GM19099 (cell line): ENCODE data around the gene AMDHD2.

Source experiments
- POLR2A ChIP-seq: IDR thresholded peaks from 3 replicates; pipeline ENCODE4 v1.6.1; 2011; ENCODE audit warnings: low read depth; ENCODE audit not compliant: insufficient read length; ENCODE audit errors: extremely low read depth

The AMDHD2 gene

GRCh38 chr16:2518823-2519710, 1.1 kb upstream of the AMDHD2 start:
- no peak for TF ChIP-seq POLR2A

- no peak for TF ChIP-seq POLR2A
Measured at GRCh38 chr16:2519711-2520080, 475 bp upstream of the AMDHD2 start.

DNA sequence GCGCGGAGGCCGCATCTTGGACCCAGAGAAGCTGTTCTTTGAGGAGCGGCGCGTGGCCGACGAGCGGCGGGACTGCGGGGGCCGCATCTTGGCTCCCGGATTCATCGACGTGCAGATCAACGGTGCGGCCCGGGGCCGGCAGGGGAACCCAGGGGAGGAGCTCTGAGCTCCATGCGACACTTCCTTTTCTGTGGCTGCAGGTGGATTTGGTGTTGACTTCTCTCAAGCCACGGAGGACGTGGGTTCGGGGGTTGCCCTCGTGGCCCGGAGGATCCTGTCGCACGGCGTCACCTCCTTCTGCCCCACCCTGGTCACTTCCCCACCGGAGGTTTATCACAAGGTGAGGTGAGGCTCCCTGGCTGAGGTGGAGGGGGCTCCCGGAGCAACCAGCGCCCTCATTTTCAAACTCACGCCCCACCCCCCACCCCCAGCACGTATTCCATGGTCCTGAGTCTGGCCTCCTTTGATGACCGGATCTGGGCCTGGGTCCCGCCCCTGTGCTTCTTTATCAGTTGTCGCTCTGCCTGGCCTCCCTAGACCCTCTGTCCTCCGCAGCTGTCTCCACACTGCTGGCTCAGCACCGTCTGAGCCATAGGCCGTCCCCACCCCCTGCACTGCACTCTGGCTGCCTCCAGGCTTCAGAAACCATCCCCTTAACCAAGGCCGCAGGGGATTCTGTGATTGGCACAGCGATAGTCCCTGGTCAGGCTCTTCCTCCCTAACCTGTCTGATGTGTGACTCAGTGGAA, 787 bp downstream of the AMDHD2 start:
- TF ChIP-seq POLR2A: no peak

DNA sequence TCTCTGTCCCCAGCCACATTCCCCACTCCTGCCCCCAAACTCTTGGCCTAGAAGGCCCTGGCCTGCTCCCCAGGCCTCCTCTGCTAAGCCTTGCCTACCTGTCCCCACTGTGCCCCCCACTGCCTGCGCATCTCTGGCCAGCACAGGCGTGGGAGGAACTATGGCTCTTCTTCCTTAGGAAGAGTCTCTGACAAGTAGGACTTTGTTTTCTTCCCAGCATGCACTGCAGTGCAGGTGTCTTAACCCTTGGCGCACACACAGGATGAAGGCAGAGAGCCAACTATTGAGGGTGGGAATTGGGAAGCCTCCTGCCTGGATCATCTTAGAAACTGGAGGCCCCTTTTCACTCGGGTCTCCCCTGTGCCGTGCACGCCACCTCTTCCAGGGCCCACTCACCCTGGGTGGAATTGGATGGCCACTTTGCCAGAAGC, 3.6 kb downstream of the AMDHD2 start:
- no peak for TF ChIP-seq POLR2A

DNA sequence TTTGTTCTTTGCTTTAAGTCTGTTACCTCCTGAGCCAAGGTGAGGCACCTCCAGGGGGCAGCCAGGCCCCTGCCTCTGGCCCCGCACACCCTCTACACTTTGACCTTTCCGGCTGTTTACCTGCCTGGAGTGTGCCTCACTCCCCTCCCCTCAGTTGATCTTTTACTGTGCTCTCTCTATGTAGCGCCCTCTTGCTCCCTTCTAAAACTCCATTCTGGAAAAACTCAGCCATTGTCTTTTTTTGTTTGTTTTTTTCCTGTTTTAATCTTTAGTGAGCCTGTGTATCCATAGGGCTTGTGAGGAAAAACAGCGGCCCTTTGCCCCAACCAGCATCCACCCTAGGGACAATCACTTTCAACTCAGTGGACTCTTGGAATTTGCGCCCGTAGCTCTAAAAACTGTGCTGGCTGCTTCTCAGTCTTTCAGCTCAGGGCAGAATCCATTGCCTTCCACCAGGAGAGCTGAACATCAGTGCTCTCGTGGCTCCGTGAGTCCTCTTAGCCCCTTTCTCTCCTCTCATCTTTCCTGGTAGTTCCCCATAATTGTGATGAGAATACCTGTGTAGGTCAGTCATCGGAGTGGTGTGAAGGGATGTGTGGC, 4.3 kb downstream of the AMDHD2 start:
- TF ChIP-seq POLR2A: no peak

DNA sequence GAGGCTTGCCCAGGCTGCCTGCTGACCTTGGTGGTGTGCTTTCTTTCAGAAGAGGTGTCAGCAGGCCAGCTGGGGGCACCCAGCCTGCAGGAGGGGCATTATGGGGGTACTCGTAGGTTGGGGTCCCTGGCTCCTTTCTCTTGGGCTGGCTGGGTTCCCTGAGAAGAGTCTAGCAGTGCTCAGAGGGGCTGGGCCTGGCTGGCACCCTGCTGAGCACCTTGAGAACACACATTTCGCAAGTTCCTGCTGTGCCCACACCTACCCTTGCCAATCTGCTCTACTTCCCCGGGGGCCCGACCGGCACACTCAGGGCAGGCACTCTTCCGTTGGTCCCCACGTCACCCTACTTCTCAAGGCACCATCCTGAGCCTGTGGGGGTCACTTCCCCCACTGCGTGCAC, 6.0 kb downstream of the AMDHD2 start:
- no peak for TF ChIP-seq POLR2A

DNA sequence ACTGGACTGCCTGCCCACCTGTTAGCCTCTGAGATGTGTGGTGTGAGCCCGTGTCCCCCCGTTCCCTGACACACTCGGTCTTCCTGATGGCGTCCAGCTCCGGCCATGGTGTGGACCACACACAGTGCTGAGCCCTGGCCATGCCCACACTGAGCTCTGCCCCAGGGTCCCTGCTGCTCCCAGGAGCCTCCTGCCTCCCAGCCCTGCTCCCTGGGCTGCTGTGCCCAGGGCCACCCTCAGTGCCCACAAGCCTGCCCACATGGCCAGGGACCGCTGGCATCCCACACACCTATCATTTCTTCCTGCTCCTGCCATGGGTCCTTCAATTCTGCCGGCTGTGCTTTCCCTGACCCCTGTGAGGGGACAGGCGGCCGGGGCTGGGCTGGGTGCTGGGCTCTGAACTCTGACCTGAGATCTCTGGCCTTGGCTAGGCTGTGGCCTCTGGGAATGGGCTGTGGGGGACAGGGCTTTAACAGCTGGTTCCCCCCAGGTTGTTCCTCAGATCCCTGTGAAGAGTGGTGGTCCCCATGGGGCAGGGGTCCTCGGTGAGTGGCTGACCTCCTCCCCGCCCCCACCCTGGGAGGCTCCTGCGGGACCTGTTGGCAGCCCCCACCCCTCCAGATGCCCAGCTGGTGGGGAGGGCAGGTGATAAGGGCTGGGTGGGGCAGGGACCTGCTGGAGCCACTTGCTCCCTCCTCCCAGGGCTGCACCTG, 7.1 kb downstream of the AMDHD2 start:
- no peak for TF ChIP-seq POLR2A

DNA sequence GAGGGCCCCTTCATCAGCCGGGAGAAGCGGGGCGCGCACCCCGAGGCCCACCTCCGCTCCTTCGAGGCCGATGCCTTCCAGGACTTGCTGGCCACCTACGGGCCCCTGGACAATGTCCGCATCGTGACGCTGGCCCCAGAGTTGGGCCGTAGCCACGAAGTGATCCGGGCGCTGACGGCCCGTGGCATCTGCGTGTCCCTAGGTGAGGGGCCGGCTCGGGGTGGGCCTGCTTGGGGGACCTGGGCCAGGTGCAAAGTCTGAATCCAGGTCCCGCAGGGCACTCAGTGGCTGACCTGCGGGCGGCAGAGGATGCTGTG, 7.6 kb downstream of the AMDHD2 start:
- no peak for TF ChIP-seq POLR2A

DNA sequence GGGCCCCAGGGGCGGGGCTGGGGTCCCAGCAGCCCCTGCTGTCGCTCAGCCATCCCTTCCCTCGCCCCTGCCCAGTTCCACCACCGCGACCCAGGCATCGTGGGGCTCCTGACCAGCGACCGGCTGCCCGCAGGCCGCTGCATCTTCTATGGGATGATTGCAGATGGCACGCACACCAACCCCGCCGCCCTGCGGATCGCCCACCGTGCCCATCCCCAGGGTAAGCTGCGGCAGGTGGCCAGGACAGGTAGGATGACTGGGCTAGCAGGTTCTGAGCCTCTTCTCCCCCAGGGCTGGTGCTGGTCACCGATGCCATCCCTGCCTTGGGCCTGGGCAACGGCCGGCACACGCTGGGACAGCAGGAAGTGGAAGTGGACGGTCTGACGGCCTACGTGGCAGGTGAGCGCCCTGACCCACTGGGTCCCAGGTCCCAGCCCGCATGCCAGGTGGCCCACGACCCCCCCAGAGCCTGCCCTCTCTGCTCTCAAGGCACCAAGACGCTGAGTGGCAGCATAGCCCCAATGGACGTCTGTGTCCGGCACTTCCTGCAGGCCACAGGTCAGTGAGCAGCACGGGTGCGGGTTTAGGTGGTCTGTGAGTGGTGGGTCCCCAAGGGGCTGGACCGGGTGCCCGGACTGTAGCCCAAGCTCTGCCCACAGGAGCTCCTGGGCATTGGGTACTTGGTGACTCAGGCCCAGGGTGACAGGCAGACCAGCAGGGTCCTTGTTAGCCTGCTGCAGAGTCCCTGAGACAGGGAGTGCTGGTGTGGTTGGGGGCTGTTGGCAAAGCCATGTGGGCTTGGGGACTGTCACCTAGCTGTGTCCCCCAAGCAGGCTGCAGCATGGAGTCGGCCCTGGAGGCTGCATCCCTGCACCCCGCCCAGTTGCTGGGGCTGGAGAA, 8.2 kb downstream of the AMDHD2 start:
- TF ChIP-seq POLR2A: no peak

DNA sequence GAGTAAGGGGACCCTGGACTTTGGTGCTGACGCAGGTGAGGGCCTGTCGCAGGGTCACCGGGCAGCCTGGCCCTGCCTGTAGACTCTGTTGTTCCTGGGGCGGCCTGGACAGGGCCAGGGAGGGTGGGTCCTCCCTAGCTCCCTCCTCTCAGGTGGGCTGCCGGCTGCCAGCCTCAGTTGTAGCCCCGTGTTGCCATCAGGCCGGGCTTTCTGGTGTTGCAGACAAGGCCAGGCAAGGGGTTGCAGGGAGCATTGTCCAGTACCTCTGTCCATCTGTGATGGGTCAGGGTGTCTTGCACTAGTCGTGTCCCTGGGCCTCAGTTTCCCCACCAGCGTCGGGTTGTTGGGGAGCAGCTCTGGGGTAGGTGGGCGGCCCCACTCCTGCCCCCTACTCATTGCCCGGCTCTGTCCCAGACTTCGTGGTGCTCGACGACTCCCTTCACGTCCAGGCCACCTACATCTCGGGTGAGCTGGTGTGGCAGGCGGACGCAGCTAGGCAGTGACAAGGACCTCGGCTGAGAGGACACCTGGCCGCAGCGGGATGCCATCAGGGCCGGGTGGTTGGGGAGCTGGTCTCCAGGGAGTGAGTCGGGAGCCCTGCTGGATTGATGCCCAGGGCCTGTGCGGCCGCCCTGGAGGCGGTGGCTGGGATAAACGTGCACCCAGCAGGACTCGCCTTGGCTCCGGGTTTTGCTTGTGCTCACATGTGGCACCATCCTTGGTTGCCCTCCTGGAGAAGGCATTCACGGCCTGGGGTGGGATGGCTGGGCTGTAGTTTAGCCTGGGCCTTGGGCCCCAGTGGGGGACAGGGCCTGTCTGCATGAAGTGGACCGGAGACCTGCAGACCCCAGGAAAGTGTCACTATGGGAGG, 9.1 kb downstream of the AMDHD2 start:
- no peak for TF ChIP-seq POLR2A

DNA sequence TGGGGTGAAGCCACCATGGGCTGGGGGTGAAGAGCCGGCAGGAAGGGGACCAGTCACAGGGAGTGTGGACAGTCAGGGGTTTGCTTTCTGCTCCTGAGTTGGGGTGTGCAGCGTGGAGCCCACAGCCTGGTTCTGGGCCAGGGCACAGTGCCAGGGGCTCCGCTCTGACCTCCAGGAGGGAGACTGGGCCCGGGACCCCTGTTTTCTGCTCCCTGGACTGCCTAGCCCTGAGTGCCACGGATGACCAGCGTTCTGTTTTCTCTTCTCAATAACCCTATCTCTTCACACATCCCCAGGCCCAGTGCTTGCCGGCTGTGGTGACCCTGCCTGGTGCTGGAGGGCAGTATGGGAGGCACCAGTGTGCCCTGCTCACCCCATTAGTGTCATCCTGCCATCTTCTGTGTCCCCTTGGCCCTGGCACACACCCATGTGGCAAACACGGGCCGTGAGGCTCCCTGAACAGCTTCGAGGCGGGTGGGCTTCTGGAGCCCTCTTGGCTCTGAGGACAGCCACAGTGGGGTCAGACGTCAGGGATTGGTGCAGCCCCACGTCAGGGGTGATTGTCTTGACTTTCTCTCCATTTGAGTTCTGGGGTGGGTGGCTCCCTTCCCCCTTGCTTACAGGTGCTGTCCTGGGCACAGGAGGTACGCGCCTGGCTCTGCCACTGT, 9.9 kb downstream of the AMDHD2 start:
- no peak for TF ChIP-seq POLR2A

- TF ChIP-seq POLR2A: no peak
Measured at GRCh38 chr16:2530629-2531318, 10.6 kb downstream of the AMDHD2 start.
